ENCODE results near the gene KIF13A. TPM values are rescaled to one million over a fixed set of nuclear protein-coding genes. Genes with fewer than 3 reads are reported as not detected.

KIF13A gene
- total RNA-seq, 1 donor from 2014 or later = 29.0 TPM

GRCh38 chr6:17771609-17772008 lies 215.8 kb downstream of the KIF13A start:
- H3K27me3 Mint-ChIP-seq (ENCODE audit: insufficient read depth, low read depth) = no peaks in the 10 kb centered on the region
- no peak overlapping the region for H3K27ac Mint-ChIP-seq
- Histone ChIP-seq H3F3A (ENCODE audit: low read depth) (no peaks in the 10 kb centered on the region), H3K27me3 (no peaks in the 10 kb centered on the region), H3K9me3 (ENCODE audit: low read depth) (no peaks in the 10 kb centered on the region), H2AFZ (replicated peaks) (no peak overlapping the region), H3K4me3 (no peak overlapping the region), H3K79me2 (ENCODE audit: low read depth) (no peaks in the 10 kb centered on the region), H3K27ac (no peak overlapping the region), H4K20me1 (ENCODE audit: low read depth) (peaks cover 8% of the 10 kb centered on the region), H3K4me2 (no peak overlapping the region), H3K36me3 (peaks cover 3% of the 10 kb centered on the region), H3K4me1 (no peaks in the 10 kb centered on the region), H3K9ac (no peak overlapping the region)
- no peaks in the 10 kb centered on the region for H3K4me1 Mint-ChIP-seq
- DNase-seq (ENCODE audit: low spot score) = no peak
- no peak overlapping the region for H3K4me3 Mint-ChIP-seq
- peaks cover 8% of the 10 kb centered on the region for H3K36me3 Mint-ChIP-seq
- H3K9me3 Mint-ChIP-seq = no peaks in the 10 kb centered on the region
- TF ChIP-seq EZH2 (IDR thresholded peaks at IDR 0.05) = no peak
- TF ChIP-seq EZH2phosphoT487 (IDR thresholded peaks at IDR 0.05) = no peak
- TF ChIP-seq, protein P1, sequence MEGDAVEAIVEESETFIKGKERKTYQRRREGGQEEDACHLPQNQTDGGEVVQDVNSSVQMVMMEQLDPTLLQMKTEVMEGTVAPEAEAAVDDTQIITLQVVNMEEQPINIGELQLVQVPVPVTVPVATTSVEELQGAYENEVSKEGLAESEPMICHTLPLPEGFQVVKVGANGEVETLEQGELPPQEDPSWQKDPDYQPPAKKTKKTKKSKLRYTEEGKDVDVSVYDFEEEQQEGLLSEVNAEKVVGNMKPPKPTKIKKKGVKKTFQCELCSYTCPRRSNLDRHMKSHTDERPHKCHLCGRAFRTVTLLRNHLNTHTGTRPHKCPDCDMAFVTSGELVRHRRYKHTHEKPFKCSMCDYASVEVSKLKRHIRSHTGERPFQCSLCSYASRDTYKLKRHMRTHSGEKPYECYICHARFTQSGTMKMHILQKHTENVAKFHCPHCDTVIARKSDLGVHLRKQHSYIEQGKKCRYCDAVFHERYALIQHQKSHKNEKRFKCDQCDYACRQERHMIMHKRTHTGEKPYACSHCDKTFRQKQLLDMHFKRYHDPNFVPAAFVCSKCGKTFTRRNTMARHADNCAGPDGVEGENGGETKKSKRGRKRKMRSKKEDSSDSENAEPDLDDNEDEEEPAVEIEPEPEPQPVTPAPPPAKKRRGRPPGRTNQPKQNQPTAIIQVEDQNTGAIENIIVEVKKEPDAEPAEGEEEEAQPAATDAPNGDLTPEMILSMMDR (IDR thresholded peaks at IDR 0.05) = no peak

- no peaks in the 10 kb centered on the region for H3K79me2 ChIP-seq (ENCODE audit: low read depth)
- H3K4me3 Mint-ChIP-seq = no peak overlapping the region
- H2AFZ ChIP-seq (replicated peaks) = no peak overlapping the region
- no peaks in the 10 kb centered on the region for H3K27me3 ChIP-seq
- H3K27me3 Mint-ChIP-seq (ENCODE audit: insufficient read depth, low read depth) = no peaks in the 10 kb centered on the region
- TF ChIP-seq, protein P1 (IDR thresholded peaks at IDR 0.05) = no peak
- TF ChIP-seq EZH2phosphoT487 (IDR thresholded peaks at IDR 0.05) (no peak), EZH2 (IDR thresholded peaks at IDR 0.05) (no peak)
- H4K20me1 ChIP-seq (ENCODE audit: low read depth) = peaks cover 8% of the 10 kb centered on the region
- peaks cover 10% of the 10 kb centered on the region for H3K36me3 Mint-ChIP-seq
- H3K9ac ChIP-seq = no peak overlapping the region
- H3K27ac ChIP-seq = no peak overlapping the region
- H3K4me1 Mint-ChIP-seq = no peaks in the 10 kb centered on the region
- no peaks in the 10 kb centered on the region for H3F3A ChIP-seq (ENCODE audit: low read depth)
- H3K36me3 ChIP-seq = peaks cover 3% of the 10 kb centered on the region
- DNase-seq (ENCODE audit: low spot score) = no peak
- H3K4me2 ChIP-seq = no peak overlapping the region
- no peak overlapping the region for H3K4me3 ChIP-seq
- no peak overlapping the region for H3K27ac Mint-ChIP-seq
- no peaks in the 10 kb centered on the region for H3K4me1 ChIP-seq
- H3K9me3 Mint-ChIP-seq = no peaks in the 10 kb centered on the region
- H3K9me3 ChIP-seq (ENCODE audit: low read depth) = no peaks in the 10 kb centered on the region
Measured at GRCh38 chr6:17768881-17769280, 218.6 kb downstream of the KIF13A start.

- H3K4me1 Mint-ChIP-seq = no peaks in the 10 kb centered on the region
- H3K27me3 Mint-ChIP-seq (ENCODE audit: insufficient read depth, low read depth) = no peaks in the 10 kb centered on the region
- TF ChIP-seq, protein P1 (IDR thresholded peaks at IDR 0.05) = no peak
- TF ChIP-seq EZH2 (IDR thresholded peaks at IDR 0.05) = no peak
- no peak for TF ChIP-seq EZH2phosphoT487 (IDR thresholded peaks at IDR 0.05)
- Histone ChIP-seq H3K27ac (no peak overlapping the region), H3K79me2 (ENCODE audit: low read depth) (no peaks in the 10 kb centered on the region), H3K4me2 (no peak overlapping the region), H3K4me1 (no peaks in the 10 kb centered on the region), H2AFZ (replicated peaks) (no peak overlapping the region), H3F3A (ENCODE audit: low read depth) (no peaks in the 10 kb centered on the region), H4K20me1 (ENCODE audit: low read depth) (peaks cover 8% of the 10 kb centered on the region), H3K4me3 (no peak overlapping the region), H3K9ac (no peak overlapping the region), H3K36me3 (peaks cover 3% of the 10 kb centered on the region), H3K27me3 (no peaks in the 10 kb centered on the region), H3K9me3 (ENCODE audit: low read depth) (no peaks in the 10 kb centered on the region)
- no peak overlapping the region for H3K4me3 Mint-ChIP-seq
- H3K36me3 Mint-ChIP-seq = peaks cover 11% of the 10 kb centered on the region
- DNase-seq (ENCODE audit: low spot score) = peak; percentile 52
- H3K27ac Mint-ChIP-seq = no peak overlapping the region
- H3K9me3 Mint-ChIP-seq = no peaks in the 10 kb centered on the region
Measured at GRCh38 chr6:17768388-17768787, 219.0 kb downstream of the KIF13A start.
